ENCODE results near the gene ING2. TPM values are rescaled to one million over a fixed set of nuclear protein-coding genes. Genes with fewer than 3 reads are reported as not detected.

ING2 gene
- total and polyA plus RNA-seq, 10 of the 15 experiments (the other 5 are each of a cell fraction or from before 2014, with no cell fraction given): 3.3 to 16.1 (median 10.9) TPM

DNA sequence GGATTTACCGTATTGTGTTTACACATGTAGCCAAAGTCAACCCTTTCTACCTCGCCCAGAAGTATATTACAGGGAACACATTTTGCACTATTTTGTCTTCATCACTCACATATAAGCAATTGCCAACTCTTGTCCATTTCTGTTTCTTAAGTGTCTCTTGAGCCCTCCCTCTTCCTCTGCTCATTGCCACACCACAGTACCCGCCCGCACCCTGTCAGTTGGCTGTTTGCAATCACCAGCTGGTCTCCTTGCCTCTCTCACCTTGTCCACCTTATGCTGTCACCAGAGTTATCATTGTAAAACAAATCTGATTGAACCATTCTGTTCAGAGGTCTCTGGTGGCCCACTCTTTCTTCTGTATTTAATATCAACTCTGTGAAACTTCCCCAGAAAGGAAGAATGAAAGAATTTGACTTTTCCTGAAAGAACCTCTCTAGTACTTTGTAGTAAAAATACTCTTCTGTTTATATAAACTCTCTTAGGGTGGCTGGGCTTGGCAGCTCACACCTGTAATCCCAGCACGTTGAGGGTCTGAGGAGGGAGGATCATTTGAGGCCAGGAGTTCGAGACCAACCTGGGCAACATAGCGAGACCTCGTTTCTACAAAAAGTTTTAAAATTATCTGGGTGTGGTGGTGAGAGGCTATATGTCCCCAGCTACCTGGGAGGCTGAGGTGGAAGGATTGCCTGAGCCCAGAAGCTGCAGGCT, 50.2 kb downstream of the ING2 start (continued):
- TF ChIP-seq, protein P1, sequence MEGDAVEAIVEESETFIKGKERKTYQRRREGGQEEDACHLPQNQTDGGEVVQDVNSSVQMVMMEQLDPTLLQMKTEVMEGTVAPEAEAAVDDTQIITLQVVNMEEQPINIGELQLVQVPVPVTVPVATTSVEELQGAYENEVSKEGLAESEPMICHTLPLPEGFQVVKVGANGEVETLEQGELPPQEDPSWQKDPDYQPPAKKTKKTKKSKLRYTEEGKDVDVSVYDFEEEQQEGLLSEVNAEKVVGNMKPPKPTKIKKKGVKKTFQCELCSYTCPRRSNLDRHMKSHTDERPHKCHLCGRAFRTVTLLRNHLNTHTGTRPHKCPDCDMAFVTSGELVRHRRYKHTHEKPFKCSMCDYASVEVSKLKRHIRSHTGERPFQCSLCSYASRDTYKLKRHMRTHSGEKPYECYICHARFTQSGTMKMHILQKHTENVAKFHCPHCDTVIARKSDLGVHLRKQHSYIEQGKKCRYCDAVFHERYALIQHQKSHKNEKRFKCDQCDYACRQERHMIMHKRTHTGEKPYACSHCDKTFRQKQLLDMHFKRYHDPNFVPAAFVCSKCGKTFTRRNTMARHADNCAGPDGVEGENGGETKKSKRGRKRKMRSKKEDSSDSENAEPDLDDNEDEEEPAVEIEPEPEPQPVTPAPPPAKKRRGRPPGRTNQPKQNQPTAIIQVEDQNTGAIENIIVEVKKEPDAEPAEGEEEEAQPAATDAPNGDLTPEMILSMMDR (IDR thresholded peaks at IDR 0.05 in 2 of 3, conservative IDR thresholded peaks at IDR 0.05 in 1 of 3; ENCODE audit: control insufficient read depth in 2 of 3, extremely low read depth in 1 of 3, insufficient read depth in 1 of 3, low read depth in 3 of 3, low read length in 3 of 3): no peak
- no peak for TF ChIP-seq CEBPB (IDR thresholded peaks at IDR 0.05; ENCODE audit: borderline replicate concordance in 1 of 2, low read depth in 2 of 2, low read length in 2 of 2)
- TF ChIP-seq, protein P2, sequence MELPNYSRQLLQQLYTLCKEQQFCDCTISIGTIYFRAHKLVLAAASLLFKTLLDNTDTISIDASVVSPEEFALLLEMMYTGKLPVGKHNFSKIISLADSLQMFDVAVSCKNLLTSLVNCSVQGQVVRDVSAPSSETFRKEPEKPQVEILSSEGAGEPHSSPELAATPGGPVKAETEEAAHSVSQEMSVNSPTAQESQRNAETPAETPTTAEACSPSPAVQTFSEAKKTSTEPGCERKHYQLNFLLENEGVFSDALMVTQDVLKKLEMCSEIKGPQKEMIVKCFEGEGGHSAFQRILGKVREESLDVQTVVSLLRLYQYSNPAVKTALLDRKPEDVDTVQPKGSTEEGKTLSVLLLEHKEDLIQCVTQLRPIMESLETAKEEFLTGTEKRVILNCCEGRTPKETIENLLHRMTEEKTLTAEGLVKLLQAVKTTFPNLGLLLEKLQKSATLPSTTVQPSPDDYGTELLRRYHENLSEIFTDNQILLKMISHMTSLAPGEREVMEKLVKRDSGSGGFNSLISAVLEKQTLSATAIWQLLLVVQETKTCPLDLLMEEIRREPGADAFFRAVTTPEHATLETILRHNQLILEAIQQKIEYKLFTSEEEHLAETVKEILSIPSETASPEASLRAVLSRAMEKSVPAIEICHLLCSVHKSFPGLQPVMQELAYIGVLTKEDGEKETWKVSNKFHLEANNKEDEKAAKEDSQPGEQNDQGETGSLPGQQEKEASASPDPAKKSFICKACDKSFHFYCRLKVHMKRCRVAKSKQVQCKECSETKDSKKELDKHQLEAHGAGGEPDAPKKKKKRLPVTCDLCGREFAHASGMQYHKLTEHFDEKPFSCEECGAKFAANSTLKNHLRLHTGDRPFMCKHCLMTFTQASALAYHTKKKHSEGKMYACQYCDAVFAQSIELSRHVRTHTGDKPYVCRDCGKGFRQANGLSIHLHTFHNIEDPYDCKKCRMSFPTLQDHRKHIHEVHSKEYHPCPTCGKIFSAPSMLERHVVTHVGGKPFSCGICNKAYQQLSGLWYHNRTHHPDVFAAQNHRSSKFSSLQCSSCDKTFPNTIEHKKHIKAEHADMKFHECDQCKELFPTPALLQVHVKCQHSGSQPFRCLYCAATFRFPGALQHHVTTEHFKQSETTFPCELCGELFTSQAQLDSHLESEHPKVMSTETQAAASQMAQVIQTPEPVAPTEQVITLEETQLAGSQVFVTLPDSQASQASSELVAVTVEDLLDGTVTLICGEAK (IDR thresholded peaks at IDR 0.05; ENCODE audit: borderline replicate concordance): no peak
- TF ChIP-seq FOS (IDR thresholded peaks at IDR 0.05; ENCODE audit: borderline replicate concordance, extremely low read depth, insufficient read length): no peak
- no peak for TF ChIP-seq ZZZ3 (IDR thresholded peaks at IDR 0.05; ENCODE audit: control insufficient read depth, insufficient read length, low read depth)
- no peak for TF ChIP-seq EP300 (IDR thresholded peaks at IDR 0.05; ENCODE audit: borderline replicate concordance in 1 of 2, control insufficient read depth in 1 of 2, low read depth in 2 of 2, low read length in 2 of 2)
- TF ChIP-seq ZNF384 (IDR thresholded peaks at IDR 0.05; ENCODE audit: borderline replicate concordance, low read depth, low read length): no peak
